ENCODE measurements around the gene FARP1. TPM values are rescaled to one million over a fixed set of nuclear protein-coding genes. Genes with fewer than 3 reads are reported as not detected.

Gene FARP1
- total RNA-seq, 1 donor from 2014 or later, result 110 TPM

GRCh38 chr13:98466634-98467236 is 323.8 kb downstream of the FARP1 start:
- H3K4me1 ChIP-seq, result peaks cover under 1% of the 10 kb centered on the region
- no peaks in the 10 kb centered on the region for H3K9me3 ChIP-seq
- peak; percentile 64 for TF ChIP-seq CTCF (IDR thresholded peaks at IDR 0.05)
- H3K27me3 ChIP-seq (ENCODE audit: low read depth), result no peaks in the 10 kb centered on the region
- ATAC-seq (peak; percentile 48 to 58), DNase-seq (no peak)
- peaks cover 89% of the 10 kb centered on the region for H3K36me3 ChIP-seq
- intact Hi-C loops (cut with DNase I), result no loop called here
- H3K4me3 ChIP-seq, result no peak overlapping the region
- H3K27ac ChIP-seq, result no peak overlapping the region

GRCh38 chr13:98467263-98467985 is 324.5 kb downstream of the FARP1 start:
- no peaks in the 10 kb centered on the region for H3K27me3 ChIP-seq (ENCODE audit: low read depth)
- DNase-seq, result no peak
- no peak overlapping the region for H3K4me3 ChIP-seq
- no peak for TF ChIP-seq CTCF (IDR thresholded peaks at IDR 0.05)
- ATAC-seq, result no peak
- peaks cover 4% of the 10 kb centered on the region for H3K4me1 ChIP-seq
- H3K36me3 ChIP-seq, result peaks cover 89% of the 10 kb centered on the region
- intact Hi-C loops (cut with DNase I), result no loop called here
- H3K9me3 ChIP-seq, result no peaks in the 10 kb centered on the region
- H3K27ac ChIP-seq, result no peak overlapping the region

- TF ChIP-seq CTCF (IDR thresholded peaks at IDR 0.05), result no peak
- intact Hi-C loops (cut with DNase I), result no loop called here
- Histone ChIP-seq H3K9me3 (no peaks in the 10 kb centered on the region), H3K4me1 (peaks cover 4% of the 10 kb centered on the region), H3K4me3 (no peak overlapping the region), H3K27me3 (ENCODE audit: low read depth) (no peaks in the 10 kb centered on the region), H3K27ac (no peak overlapping the region), H3K36me3 (peaks cover 81% of the 10 kb centered on the region)
- no peak for ATAC-seq
- DNase-seq, result no peak
Measured at GRCh38 chr13:98468361-98468760, 325.5 kb downstream of the FARP1 start.

- Histone ChIP-seq H3K36me3 (peaks cover 81% of the 10 kb centered on the region), H3K27me3 (ENCODE audit: low read depth) (no peaks in the 10 kb centered on the region), H3K4me1 (peaks cover 4% of the 10 kb centered on the region), H3K9me3 (no peaks in the 10 kb centered on the region), H3K27ac (no peak overlapping the region), H3K4me3 (no peak overlapping the region)
- intact Hi-C loops (cut with DNase I), result no loop called here
- no peak for TF ChIP-seq CTCF (IDR thresholded peaks at IDR 0.05)
- no peak for ATAC-seq
- DNase-seq, result no peak
Measured at GRCh38 chr13:98468929-98469328, 326.0 kb downstream of the FARP1 start.

GRCh38 chr13:98470920-98471319 is 328.0 kb downstream of the FARP1 start:
- ATAC-seq, result no peak
- no peak for DNase-seq
- no peaks in the 10 kb centered on the region for H3K9me3 ChIP-seq
- H3K27me3 ChIP-seq (ENCODE audit: low read depth), result no peaks in the 10 kb centered on the region
- H3K36me3 ChIP-seq, result peaks cover 76% of the 10 kb centered on the region
- no peak for TF ChIP-seq CTCF (IDR thresholded peaks at IDR 0.05)
- H3K4me3 ChIP-seq, result no peak overlapping the region
- H3K4me1 ChIP-seq, result peaks cover 11% of the 10 kb centered on the region
- intact Hi-C loops (cut with DNase I), result loop anchor here (10.0 kb wide), 1 partner anchor 104 kb away; the partner anchor contains the start of gene STK24
- H3K27ac ChIP-seq, result no peak overlapping the region

All from lower lobe of right lung (tissue), 2 donors.